AG10803 (cell line): ENCODE results near the gene HNF1A.

Experiments used
- DNase-seq: peaks from one replicate; pipeline ENCODE4 v3.0.0; 2010; ENCODE audit warnings: low read depth
- H3K4me3 ChIP-seq: 2 replicates; pipeline ENCODE4 v1.5.1; 2011; ENCODE audit warnings: mild to moderate bottlenecking, low read length, control low read depth
- TF ChIP-seq, protein P1 (sequence below): conservative IDR thresholded peaks from 2 replicates; pipeline ENCODE4 v1.5.1; 2011; ENCODE audit warnings: mild to moderate bottlenecking, low read length, control low read depth, inconsistent platforms

Gene HNF1A

DNA sequence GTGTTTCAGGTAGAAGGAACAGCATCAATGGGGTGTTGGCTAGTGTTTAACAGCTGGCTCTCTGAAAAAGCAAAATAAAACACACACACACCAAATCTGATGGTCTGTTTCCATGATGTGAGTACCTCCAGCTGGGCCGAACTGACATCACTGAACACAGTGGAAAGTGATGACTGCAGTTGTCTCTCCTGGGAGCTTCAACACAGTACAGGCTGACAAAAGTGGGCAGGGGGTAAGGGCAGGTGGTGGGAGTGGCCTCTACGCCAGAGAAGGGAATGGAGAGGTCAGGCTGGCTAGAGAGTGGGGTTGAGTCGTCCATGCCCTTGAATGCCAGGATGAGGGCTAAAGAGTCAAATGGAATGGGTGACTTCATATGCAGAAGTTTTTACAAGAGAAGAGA lies 8.0 kb upstream of the HNF1A start:
- TF ChIP-seq, protein P1, sequence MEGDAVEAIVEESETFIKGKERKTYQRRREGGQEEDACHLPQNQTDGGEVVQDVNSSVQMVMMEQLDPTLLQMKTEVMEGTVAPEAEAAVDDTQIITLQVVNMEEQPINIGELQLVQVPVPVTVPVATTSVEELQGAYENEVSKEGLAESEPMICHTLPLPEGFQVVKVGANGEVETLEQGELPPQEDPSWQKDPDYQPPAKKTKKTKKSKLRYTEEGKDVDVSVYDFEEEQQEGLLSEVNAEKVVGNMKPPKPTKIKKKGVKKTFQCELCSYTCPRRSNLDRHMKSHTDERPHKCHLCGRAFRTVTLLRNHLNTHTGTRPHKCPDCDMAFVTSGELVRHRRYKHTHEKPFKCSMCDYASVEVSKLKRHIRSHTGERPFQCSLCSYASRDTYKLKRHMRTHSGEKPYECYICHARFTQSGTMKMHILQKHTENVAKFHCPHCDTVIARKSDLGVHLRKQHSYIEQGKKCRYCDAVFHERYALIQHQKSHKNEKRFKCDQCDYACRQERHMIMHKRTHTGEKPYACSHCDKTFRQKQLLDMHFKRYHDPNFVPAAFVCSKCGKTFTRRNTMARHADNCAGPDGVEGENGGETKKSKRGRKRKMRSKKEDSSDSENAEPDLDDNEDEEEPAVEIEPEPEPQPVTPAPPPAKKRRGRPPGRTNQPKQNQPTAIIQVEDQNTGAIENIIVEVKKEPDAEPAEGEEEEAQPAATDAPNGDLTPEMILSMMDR, result no peak
- no peak overlapping the region for H3K4me3 ChIP-seq
- DNase-seq, result no peak

DNA sequence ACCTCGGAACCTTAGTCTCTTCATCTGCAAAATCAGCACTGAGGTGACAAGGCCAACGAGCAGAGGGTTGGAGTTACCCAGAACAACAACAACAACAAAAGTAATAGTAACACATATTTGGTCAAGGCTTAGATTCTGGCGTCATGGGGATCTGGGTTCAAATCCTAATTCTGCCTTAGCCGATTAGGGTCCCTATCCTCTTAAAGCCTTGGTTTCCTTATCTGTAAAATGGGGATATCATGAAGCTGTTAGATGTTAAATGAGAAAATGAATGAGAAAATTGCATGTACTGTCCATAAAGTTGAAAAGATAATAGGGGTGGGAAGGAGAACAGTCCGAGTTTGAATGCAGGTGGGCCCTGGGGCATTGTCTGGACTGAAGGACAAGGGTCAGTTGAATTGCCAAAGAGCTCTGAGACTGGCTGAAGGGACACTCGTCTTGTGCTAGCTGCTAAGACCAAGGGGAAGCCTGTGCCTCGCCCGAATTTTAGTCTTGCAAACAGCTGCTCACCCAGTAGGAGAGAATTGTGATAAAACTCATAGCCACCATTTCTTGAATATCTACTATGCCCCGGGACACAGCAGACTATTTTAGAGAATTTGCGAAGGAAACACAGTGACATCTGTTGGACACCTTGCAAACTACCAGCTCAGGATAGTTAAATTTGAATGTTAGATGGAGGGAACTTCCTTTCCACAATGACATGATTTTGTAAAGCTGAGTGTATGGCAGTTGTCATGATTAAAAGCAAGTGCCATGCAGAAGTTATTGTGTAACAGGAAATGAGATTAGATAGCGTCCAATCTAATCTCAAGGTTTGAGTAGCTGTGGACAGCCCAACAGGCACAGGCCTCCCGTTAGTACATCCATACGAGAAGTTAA lies 6.8 kb upstream of the HNF1A start:
- H3K4me3 ChIP-seq, result no peak overlapping the region
- TF ChIP-seq, protein P1, result peak; percentile 91
- DNase-seq, result peak; percentile 60

DNA sequence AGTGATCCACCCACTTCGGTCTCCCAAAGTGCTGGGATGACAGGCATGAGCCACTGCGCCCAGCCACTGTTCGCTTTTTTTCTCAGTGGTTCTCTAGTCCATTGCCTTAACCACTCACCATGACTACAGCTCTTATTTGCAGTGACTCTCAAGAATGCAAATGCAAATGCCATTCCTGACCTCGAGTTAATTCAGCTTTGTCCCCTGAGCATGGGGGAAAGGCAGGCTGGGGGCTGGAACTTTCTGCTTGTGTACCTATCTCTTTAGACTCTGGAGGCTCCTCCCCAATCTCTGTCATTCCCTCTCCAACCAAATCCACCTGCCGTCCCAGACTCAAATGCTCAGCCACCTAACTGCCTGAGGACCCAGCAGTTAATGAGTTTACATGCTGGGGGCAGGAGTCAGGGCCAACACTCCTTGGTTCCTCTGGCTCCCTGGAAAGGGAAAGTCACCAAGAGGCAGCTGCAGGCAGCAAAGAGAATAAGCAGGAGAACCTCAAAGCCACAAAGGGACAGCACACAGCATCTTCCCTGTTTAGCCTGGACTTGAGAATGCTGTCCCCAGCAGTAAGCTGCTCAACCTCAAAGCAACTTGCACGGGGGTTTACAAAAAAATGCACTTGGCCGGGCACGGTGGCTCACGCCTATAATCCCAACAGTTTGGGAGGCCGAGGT lies 5.3 kb upstream of the HNF1A start:
- H3K4me3 ChIP-seq, result no peak overlapping the region

DNA sequence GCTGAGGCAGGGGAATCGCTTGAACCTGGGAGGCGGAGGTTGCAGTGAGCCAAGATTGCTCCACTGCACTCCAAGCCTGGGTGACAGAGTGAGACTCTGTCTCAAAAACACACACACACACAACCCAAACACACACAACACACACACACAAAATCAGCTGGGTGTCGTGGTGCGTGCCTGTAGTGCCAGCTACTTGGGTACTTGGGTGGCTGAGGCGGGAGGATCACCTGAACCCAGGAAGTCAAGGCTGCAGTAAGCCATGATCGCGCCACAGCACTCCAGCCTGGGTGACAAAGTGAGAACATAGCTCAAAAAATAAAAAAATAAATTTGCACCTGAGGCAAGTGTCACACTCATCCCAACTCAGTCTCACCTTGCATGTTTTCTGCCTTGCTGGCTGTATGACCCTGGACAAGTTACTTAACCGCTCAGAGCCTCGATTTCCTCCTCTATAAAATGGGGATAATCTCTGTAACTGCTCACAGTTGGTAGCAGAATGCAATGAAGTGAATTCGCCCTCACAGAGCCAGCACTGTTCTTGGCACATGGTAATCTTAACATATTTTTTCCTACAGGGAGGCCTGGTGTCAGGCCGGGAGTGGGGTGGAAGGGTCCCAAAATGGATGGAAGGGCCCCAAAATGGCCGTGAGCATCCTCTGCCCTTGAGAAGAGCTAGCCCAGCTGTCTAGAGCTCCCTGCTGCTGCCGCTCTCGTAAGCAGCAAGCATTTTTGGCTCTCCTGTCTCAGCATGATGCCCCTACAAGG lies 630 bp upstream of the HNF1A start:
- DNase-seq, result no peak
- TF ChIP-seq, protein P1, result no peak
- no peak overlapping the region for H3K4me3 ChIP-seq

More for the DNA sequence above, 5.3 kb upstream of the HNF1A start:
- TF ChIP-seq, protein P1, result no peak
- DNase-seq, result no peak

DNA sequence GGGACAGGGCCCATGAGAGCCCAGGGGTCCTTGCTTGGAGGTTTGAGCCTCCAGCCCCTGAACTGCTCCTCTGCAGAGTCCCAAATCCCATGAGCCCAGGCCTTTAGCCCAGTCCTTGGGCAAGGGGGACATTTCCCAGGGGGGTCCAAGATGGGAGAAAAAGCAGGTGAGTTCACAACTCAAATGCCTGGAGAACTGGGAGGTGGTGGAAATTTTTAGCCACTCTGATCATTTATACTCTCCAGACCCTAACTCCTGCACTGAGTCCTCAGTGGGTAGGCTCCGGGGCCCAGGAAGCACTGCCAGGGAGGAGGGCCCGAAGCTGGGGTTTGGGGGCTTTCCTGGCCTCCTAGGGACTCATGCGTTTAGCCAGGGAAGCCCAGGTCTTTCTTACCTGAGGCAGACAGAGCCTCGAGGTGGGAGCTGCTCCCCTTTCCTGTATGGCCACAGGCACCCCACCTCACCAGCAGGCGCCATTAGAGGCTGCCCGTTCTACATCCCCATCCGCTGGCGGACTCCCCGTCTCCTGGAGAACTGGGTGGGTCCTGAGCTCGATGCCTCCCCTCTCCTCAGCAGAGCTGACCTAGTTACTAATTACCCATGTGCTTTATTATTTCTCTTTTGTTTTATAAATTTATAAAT lies 998 bp downstream of the HNF1A start:
- no peak for DNase-seq
- H3K4me3 ChIP-seq, result no peak overlapping the region
- TF ChIP-seq, protein P1, result no peak

DNA sequence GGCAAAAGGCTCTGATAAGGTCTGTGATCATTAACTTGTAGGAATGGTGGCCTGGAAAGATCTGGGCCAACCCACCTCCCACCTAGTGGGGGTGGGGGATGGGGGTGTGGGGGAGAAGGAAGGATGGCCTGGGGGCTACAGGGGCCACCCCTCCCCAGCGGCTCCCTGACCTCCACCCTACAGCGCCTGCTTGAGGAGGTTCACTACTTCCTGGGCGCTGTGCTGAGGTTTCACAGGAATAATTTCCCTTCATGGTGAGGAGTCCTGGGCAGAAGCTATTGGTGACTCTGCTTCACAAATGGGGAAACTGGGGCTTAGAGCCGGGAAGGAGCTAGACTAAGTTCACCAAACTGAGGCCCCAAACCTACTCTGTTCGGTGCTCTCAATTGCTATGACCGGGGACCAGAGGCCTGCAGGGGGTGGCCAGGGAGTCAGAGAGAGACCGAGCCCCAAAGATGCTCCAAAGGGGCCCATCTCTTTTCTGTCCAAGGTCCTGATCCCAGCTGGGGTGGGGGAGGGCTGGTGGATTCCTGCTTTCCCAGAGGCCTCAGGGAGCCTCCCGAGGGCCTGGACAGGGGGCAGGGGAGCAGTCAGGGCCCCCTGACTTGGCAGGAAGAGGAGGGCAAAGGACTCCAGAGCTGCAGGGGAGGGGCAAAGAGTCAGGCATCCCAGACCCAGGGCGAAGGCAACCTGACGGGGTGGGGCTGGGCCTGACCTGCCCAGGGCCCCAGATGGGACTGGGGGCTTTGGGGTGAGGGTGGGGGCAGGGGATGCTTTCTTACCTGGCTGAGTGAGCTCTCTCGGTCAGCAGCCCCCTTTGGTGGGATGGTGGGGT lies 1.7 kb downstream of the HNF1A start:
- no peak for DNase-seq
- H3K4me3 ChIP-seq, result no peak overlapping the region
- TF ChIP-seq, protein P1, result no peak
